Stimulated activated CD4-positive, alpha-beta T cell treated with anti-CD3 and anti-CD28 coated beads, Interleukin-4, amount 100 ng/mL, for 4 hours (primary cell): ENCODE data around the gene ATP5F1E.
"Not testable (repeated sequence)": the region's sequence is repeated elsewhere in the genome, so short reads cannot be mapped to it uniquely, and the experiment has no call there.

Experiments
- DNase-seq, 2 experiments: peaks; one replicate each; pipeline ENCODE4 v3.0.0-alpha.2; 2020

The ATP5F1E gene

GRCh38 chr20:59018817-59019216 is 13.3 kb downstream of the ATP5F1E start:
- DNase-seq = no peak

- DNase-seq = no peak
Measured at GRCh38 chr20:59017493-59018231, 14.5 kb downstream of the ATP5F1E start.

DNA sequence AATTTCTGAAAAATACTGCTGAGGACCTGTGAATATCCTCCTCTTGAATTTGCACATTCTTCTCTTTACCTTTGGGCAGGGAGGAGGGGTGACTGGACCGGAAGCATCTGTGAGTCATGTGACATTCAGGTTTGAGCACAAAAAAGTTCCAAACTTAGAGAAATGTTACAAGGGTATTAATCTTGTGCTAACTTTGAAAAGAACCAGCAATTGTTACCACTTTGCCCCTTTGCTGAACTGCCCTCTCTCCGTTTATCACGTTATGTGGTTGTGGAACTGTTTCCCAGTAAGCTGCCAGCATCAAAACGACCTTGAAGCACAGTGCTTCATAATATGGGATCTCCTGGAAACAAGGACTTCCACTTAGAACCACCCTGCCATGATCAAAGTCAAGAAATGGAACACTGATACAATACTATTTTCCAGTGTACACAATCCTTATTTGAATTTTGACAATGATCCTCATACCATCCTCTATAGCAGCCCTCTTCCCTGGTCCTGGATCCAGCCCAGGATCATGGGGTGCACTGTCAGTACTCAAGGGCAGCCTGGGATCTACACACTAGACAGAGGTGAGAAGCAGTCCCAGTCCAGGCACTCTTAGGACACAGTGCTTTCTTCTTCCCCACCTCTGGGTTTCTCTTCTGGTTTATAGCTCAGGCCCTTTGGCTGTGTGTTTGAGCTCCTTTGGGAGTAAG is 15.2 kb downstream of the ATP5F1E start:
- DNase-seq = peak in 1 of 2 experiments; percentile 40

- DNase-seq = no peak
Measured at GRCh38 chr20:59015812-59016711, 16.1 kb downstream of the ATP5F1E start.

GRCh38 chr20:59015411-59015810 is 16.7 kb downstream of the ATP5F1E start:
- DNase-seq = no peak

- DNase-seq = no peak
Measured at GRCh38 chr20:59014680-59015389, 17.3 kb downstream of the ATP5F1E start.

DNA sequence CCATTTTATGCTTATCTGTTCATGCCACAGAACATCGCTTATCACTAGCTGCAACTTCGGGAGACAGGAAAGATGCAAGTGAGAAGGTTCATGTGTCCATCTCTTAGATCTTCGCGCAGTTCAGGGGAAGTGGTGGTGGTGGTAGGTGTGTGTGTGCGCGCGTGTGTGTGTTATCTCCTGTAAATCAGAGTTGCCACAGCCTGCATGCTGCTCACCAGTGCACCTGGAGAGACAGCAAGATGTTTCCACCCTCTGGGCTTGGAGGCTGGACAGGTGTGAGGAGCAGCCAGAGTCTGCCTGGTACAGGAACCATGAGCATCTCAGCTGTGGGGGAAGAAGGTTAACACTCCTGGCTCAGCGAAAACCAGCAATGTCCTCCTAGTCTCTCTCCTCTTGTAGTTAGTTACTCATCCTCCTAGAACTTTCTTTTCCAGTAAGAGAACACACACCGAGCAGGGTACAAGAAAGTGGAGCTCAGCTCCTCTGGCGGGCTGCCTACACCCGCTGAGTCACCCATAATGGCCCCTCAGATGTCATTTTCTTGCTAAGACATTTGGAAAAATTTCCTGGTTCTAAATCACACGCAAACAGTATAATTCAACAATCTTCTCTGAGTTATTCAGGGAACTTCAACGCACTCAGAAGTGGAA is 18.1 kb downstream of the ATP5F1E start:
- DNase-seq = no peak

- DNase-seq = no peak
Measured at GRCh38 chr20:59013031-59013951, 18.8 kb downstream of the ATP5F1E start.

- DNase-seq = not testable (repeated sequence)
Measured at GRCh38 chr20:59011874-59012157, 20.3 kb downstream of the ATP5F1E start.

DNA sequence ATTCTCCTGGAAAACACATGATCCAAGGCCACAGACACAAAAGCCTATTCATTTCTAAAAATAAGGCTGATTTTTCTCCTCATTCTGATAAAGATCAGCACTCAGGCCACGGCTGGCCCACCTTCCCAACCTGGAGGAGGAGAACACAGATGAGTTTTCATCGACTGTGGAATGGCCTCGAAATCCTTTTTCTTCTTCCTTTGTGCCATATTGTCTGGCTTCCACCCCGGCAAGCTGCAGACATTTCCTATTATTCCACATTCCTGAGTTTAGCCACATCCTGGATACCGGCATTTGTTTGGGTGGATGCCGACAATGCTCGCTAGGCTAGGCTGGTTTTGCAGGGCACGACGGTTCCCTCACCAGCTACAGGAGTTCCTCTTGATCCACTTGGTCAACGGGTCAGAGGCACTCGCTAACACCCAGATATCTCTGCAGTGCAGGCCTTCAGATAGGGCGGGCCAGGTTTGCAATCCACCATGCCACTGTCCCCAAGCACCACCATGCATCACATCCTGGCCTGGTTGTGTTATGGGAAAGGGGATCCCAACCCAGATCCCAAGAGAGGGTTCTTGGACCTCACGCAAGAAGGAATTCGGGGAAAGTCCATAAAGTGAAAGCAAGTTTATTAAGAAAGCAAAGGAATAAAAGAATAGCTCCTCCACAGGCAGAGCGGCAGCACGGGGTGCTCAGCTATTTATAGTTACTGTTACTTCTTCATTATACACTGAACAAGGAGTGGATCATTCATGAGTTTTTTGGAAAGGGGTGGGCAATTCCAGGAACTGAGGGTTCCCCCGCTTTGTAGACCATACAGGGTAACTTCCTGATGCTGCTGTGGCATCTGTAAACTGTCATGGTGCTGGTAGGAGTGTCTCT is 20.9 kb downstream of the ATP5F1E start:
- no peak for DNase-seq

DNA sequence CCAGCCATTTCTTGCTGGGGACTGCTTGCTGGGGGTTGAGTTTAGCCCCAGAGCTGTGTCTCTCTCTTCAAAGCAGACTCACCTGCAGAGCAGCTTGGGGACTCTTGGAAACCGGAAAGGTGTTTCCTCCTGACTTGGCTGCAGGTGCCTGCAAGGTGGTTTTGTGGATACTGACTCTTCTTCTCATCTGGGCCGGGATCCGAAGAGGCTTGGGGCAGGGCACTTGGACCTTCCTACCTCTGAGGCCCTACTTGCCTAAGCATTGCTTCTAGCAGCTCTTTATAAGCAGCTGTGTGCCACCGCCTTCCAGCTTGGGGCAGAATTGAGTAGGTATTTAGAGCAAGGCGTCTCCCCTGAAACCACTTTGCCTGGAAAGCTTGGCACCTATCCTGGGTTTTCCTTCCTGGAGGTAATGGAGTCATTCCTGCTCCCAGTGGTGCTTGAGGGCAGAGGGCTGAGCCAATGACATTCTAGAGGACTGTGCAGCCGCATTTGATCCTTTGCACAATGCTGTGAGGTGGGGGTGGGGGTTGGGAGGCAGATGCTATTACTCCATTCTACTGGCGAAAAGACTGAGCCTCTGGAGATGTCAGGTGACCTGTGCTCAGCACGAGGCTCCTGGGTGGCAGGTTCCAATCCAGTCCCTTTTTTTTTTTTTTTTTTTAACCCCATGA is 21.7 kb downstream of the ATP5F1E start:
- DNase-seq = no peak

- no peak for DNase-seq
Measured at GRCh38 chr20:59008715-59009336, 23.3 kb downstream of the ATP5F1E start.

- no peak for DNase-seq
Measured at GRCh38 chr20:59007665-59008511, 24.2 kb downstream of the ATP5F1E start.

GRCh38 chr20:59006864-59007664 is 25.1 kb downstream of the ATP5F1E start, which contains the start of gene CTSZ:
CTSZ (minus strand) TSS chr20:59007254; CDS start chr20:59007128, 126 bp downstream.
- DNase-seq = peak; percentile 10 to 58

DNA sequence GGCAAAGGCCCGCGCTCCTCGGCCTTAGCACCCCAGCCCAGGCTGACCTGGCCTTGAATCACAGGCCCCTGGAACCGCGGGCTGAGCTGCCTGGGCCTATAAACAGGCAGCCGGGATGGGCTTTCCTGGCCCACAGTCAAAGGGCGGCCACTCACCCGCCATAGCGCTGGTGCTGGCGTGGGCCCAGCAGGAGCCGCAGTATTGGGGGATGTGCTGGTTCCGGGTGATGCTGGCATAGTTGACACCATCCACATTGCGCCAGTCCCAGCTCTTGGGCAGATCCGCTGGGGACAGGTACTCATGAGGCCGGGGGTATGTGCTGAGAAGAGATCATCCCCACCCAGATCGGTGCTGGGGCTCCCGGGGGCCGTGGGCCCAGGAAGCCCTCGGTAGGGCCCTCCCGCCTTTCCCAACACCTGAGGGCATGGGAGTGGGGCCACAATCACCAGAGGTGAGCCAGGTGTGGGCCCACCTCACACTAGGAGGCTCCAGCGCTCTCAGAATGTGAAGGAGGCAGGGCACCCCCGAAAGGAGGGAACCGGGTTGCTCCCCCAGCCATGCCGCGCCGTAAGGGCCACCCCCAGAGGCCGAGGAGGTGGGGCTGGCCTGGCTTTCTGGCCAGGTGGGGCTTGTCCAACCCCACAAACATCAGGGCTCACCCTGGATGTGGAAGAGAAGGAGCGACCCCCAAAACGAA is 25.8 kb downstream of the ATP5F1E start:
- DNase-seq = no peak

- no peak for DNase-seq
Measured at GRCh38 chr20:59005523-59006166, 26.5 kb downstream of the ATP5F1E start.
